OCI-LY1 (cell line): ENCODE data around the gene CACNG1.

ENCODE experiments used
- CTCF ChIP-seq: fragments of 200-600 bp; sonication (generic), shearing (Covaris generic); IDR thresholded peaks from 2 replicates; pipeline ENCODE4 v1.5.1; 2017; ENCODE audit warnings: mild to moderate bottlenecking, antibody characterized with exemption, low read length, moderate library complexity, mixed read lengths
- EZH2 ChIP-seq: fragments of 200-600 bp; sonication (generic), shearing (Covaris generic); IDR thresholded peaks from 2 replicates; pipeline ENCODE4 v1.8.0; 2017; ENCODE audit warnings: borderline replicate concordance, mixed run types, mild to moderate bottlenecking, antibody characterized with exemption, low read length, moderate library complexity, mixed read lengths

DNA sequence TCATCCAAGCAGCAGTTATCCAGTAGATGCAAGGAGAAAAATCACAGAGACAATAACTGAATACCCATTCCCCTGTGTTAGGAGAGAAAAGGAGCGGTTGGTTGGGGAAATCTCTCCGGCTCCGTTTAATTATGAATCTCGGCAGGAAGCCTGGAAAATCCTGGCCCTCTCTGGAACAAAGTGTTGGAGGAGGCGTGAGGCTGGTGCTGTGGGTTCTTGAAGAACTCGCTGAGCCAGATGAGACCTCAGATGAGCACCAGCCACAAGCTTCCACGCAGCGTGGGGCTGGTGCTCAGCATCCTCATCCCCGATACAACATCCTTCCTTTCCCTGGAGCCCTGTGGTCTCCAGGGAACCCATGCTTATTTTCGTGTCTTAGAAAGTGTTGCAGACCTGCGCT lies 40.2 kb upstream of the CACNG1 start:
- TF ChIP-seq CTCF (no peak), EZH2 (no peak)
